Neural crest cell (in vitro differentiated cells): ENCODE results near the gene DOCK11. TPM values are rescaled to one million over a fixed set of nuclear protein-coding genes. Genes with fewer than 3 reads are reported as not detected.

ENCODE experiments used
- DNase-seq: peaks from one replicate; pipeline ENCODE4 v3.0.0; 2021; ENCODE audit warnings: low read depth, mixed read lengths, low spot score
- H3K27ac Mint-ChIP-seq: one replicate; pipeline ENCODE4 v1.8.0; 2021; ENCODE audit warnings: mild to moderate bottlenecking, mixed read lengths; ENCODE audit not compliant: unreplicated experiment
- H3K27me3 Mint-ChIP-seq: 2 replicates; pipeline ENCODE4 v1.8.0; 2021; ENCODE audit warnings: low read depth, mild to moderate bottlenecking, mixed read lengths
- H3K36me3 Mint-ChIP-seq: 2 replicates; pipeline ENCODE4 v1.8.0; 2021; ENCODE audit warnings: low read depth, mild to moderate bottlenecking, mixed read lengths
- H3K4me1 Mint-ChIP-seq: 2 replicates; pipeline ENCODE4 v1.8.0; 2021; ENCODE audit warnings: mixed read lengths
- H3K4me3 Mint-ChIP-seq: one replicate; pipeline ENCODE4 v1.8.0; 2021; ENCODE audit warnings: mild to moderate bottlenecking, mixed read lengths
- H3K9me3 Mint-ChIP-seq: 2 replicates; pipeline ENCODE4 v1.8.0; 2021; ENCODE audit warnings: mixed read lengths
- total RNA-seq: library from RNA; stranded (reverse); gene quantifications from 2 replicates; pipeline ENCODE4 v1.2.1, GENCODE V29; 2021
- TF ChIP-seq, protein P1 (sequence below): fragments of 200-600 bp; sonication (generic); conservative IDR thresholded peaks from 2 replicates; pipeline ENCODE4 v1.5.0; 2021; ENCODE audit warnings: antibody characterized with exemption, mild to moderate bottlenecking

DOCK11 gene
- total RNA-seq, 1 donor from 2014 or later, result 14.6 TPM

DNA sequence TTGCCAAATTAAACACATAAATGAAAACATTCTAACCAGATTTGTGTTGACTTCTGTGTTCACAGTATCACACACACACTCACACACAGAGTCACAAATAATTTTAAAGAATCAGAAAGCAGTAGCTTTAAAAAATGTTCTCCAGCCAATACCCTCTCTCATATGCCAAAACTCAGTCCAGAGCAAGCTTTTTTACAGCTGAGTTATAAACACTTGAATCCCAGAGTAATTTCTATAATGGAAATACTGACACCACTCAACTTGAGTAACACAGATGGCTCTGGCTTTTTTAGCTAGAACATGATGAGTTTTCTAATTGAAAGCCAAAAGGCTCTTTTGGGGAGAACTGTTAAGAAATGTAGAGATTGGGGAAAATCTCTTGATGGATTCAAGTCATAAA, 100.8 kb downstream of the DOCK11 start:
- H3K9me3 Mint-ChIP-seq, result no peaks in the 10 kb centered on the region
- no peaks in the 10 kb centered on the region for H3K4me1 Mint-ChIP-seq
- H3K27ac Mint-ChIP-seq, result no peak overlapping the region
- H3K36me3 Mint-ChIP-seq, result peaks cover 10% of the 10 kb centered on the region
- no peak for DNase-seq
- TF ChIP-seq, protein P1, sequence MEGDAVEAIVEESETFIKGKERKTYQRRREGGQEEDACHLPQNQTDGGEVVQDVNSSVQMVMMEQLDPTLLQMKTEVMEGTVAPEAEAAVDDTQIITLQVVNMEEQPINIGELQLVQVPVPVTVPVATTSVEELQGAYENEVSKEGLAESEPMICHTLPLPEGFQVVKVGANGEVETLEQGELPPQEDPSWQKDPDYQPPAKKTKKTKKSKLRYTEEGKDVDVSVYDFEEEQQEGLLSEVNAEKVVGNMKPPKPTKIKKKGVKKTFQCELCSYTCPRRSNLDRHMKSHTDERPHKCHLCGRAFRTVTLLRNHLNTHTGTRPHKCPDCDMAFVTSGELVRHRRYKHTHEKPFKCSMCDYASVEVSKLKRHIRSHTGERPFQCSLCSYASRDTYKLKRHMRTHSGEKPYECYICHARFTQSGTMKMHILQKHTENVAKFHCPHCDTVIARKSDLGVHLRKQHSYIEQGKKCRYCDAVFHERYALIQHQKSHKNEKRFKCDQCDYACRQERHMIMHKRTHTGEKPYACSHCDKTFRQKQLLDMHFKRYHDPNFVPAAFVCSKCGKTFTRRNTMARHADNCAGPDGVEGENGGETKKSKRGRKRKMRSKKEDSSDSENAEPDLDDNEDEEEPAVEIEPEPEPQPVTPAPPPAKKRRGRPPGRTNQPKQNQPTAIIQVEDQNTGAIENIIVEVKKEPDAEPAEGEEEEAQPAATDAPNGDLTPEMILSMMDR, result no peak
- H3K4me3 Mint-ChIP-seq, result no peak overlapping the region
- H3K27me3 Mint-ChIP-seq, result no peaks in the 10 kb centered on the region

DNA sequence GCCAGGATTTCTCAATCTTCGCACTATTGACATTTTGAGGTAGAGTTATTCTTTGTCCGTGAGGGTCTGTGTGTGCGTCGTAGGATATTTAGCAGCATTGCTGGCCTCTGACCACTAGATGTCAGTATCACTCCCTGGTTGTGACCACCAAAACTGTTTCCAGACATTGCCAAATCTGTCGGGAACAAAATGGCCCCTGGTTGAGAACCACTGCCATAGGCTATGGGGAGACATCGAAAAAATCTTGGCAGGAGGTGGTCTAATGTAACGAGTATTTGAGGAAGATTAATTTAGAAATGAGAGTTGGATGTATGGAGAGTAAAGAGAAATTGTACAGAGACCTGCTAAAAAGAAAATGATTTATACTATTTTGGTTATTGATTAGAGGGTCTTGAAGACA, 108.4 kb downstream of the DOCK11 start:
- DNase-seq, result peak; percentile 16
- peaks cover 4% of the 10 kb centered on the region for H3K4me1 Mint-ChIP-seq
- no peak overlapping the region for H3K4me3 Mint-ChIP-seq
- TF ChIP-seq, protein P1, result peak; percentile 79
- H3K9me3 Mint-ChIP-seq, result no peaks in the 10 kb centered on the region
- H3K27ac Mint-ChIP-seq, result no peak overlapping the region
- H3K36me3 Mint-ChIP-seq, result no peaks in the 10 kb centered on the region
- H3K27me3 Mint-ChIP-seq, result no peaks in the 10 kb centered on the region

DNA sequence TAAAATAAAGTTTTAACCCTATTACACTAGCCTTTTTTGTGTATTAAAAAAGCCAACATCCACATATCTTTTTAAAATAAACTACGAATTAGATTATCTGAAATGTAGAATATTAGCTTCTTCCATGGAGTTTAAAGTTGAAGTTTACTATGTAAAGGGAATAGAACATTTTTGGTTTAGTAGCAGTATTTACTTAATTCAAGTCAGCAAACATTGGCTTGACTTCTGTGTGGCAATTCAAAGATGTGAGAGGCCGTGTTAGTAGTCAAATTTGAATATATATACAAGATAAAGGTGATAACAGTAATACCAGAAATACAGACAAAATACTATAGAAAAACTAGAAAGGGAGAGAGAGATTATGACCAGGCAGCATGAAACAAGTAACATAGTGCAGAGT, 116.7 kb downstream of the DOCK11 start:
- Mint-ChIP-seq H3K4me1 (no peaks in the 10 kb centered on the region), H3K27me3 (no peaks in the 10 kb centered on the region), H3K27ac (no peak overlapping the region), H3K36me3 (peaks cover 7% of the 10 kb centered on the region), H3K9me3 (no peaks in the 10 kb centered on the region), H3K4me3 (no peak overlapping the region)
- TF ChIP-seq, protein P1, result no peak
- DNase-seq, result no peak

DNA sequence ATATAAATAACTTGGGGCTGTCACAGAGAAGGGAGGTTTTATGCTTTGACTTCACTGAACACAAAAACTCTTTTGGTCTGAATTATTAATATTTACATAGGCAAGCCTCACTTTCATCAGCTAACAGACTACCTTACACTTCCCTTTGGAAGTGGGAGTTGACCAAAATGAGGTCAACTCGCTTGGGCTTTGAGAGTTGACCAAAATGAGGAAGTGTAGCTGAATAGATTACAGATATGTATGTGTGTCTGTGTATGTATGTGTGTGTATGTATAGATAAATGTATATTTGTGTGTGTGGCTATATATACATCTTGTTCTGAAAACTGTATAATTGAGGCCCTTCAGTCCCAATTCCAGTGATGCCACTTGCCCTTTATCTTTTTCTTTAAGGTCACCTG, 118.5 kb downstream of the DOCK11 start:
- no peaks in the 10 kb centered on the region for H3K27me3 Mint-ChIP-seq
- H3K4me3 Mint-ChIP-seq, result no peak overlapping the region
- H3K27ac Mint-ChIP-seq, result no peak overlapping the region
- TF ChIP-seq, protein P1, result no peak
- H3K9me3 Mint-ChIP-seq, result no peaks in the 10 kb centered on the region
- H3K4me1 Mint-ChIP-seq, result no peaks in the 10 kb centered on the region
- peaks cover 7% of the 10 kb centered on the region for H3K36me3 Mint-ChIP-seq
- no peak for DNase-seq

DNA sequence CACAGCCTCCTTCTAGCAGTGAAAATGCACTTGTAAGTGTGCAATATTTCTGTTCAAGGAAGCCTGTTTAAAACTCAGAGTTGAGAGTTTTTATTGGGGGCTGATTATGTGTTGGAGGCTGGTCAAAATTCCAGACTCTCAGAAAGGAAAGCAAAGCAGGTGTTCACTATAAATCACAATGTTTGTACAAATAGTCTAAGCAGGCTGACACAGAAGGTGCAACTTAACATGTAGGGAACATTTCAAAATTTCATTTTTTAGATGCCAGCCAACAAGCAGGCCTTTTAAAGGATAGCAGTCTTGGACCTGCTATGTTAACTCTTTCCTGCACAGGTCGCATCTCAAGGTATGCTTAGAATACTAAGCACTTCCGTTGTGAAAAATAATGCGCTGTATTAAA, 119.5 kb downstream of the DOCK11 start:
- DNase-seq, result no peak
- H3K4me1 Mint-ChIP-seq, result no peaks in the 10 kb centered on the region
- H3K27ac Mint-ChIP-seq, result no peak overlapping the region
- H3K9me3 Mint-ChIP-seq, result no peaks in the 10 kb centered on the region
- no peak overlapping the region for H3K4me3 Mint-ChIP-seq
- no peaks in the 10 kb centered on the region for H3K27me3 Mint-ChIP-seq
- TF ChIP-seq, protein P1, result no peak
- H3K36me3 Mint-ChIP-seq, result peaks cover 6% of the 10 kb centered on the region
